ENCODE measurements around the gene ZMYND12. TPM values are rescaled to one million over a fixed set of nuclear protein-coding genes. Genes with fewer than 3 reads are reported as not detected.
"Not testable (repeated sequence)": the region's sequence is repeated elsewhere in the genome, so short reads cannot be mapped to it uniquely, and the experiment has no call there.

ZMYND12 gene
- total RNA-seq, 1 donor from 2014 or later: 0.40 TPM

- Mint-ChIP-seq H3K36me3 (ENCODE audit: unreplicated experiment) (no peaks in the 10 kb centered on the region), H3K27me3 (ENCODE audit: unreplicated experiment) (no peaks in the 10 kb centered on the region), H3K27ac (ENCODE audit: unreplicated experiment) (no peak overlapping the region), H3K4me3 (ENCODE audit: unreplicated experiment) (no peak overlapping the region), H3K9me3 (ENCODE audit: unreplicated experiment) (no peaks in the 10 kb centered on the region), H3K4me1 (ENCODE audit: unreplicated experiment) (no peaks in the 10 kb centered on the region)
- TF ChIP-seq CTCF (IDR thresholded peaks at IDR 0.05): no peak
- DNase-seq (ENCODE audit: extremely low spot score, unreplicated experiment): no peak
These were observed 26.9 kb upstream of the ZMYND12 start for GRCh38 chr1:42482635-42483153.

DNA sequence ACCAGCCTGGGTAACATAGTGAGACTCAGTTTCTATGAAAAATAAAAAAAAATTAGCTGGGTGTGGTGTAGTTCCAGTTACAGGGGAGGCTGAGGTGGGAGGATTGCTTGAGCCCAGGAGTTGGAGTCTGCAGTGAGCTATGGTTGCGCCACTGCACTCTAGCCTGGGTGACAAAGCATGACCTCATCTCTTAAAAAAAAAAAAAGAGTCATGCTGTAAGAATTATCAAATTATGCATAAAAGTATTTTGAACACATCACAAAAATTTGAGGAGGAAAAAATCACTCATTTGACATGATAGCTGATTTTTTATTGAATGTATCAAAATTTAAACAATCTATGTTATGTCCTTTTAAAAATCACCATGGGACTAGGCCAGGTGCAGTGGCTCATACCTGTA, 25.1 kb upstream of the ZMYND12 start:
- Mint-ChIP-seq H3K27me3 (ENCODE audit: unreplicated experiment) (no peaks in the 10 kb centered on the region), H3K36me3 (ENCODE audit: unreplicated experiment) (no peaks in the 10 kb centered on the region), H3K4me3 (ENCODE audit: unreplicated experiment) (no peak overlapping the region), H3K27ac (ENCODE audit: unreplicated experiment) (no peak overlapping the region), H3K4me1 (ENCODE audit: unreplicated experiment) (no peaks in the 10 kb centered on the region), H3K9me3 (ENCODE audit: unreplicated experiment) (no peaks in the 10 kb centered on the region)
- DNase-seq (ENCODE audit: extremely low spot score, unreplicated experiment): no peak
- TF ChIP-seq CTCF (IDR thresholded peaks at IDR 0.05): no peak

- Mint-ChIP-seq H3K36me3 (ENCODE audit: unreplicated experiment) (no peaks in the 10 kb centered on the region), H3K27me3 (ENCODE audit: unreplicated experiment) (no peaks in the 10 kb centered on the region), H3K4me1 (ENCODE audit: unreplicated experiment) (no peaks in the 10 kb centered on the region), H3K27ac (ENCODE audit: unreplicated experiment) (no peak overlapping the region), H3K9me3 (ENCODE audit: unreplicated experiment) (no peaks in the 10 kb centered on the region), H3K4me3 (ENCODE audit: unreplicated experiment) (no peak overlapping the region)
- TF ChIP-seq CTCF (IDR thresholded peaks at IDR 0.05): no peak
- no peak for DNase-seq (ENCODE audit: extremely low spot score, unreplicated experiment)
These were observed 23.8 kb upstream of the ZMYND12 start for GRCh38 chr1:42479621-42480020.

- Mint-ChIP-seq H3K4me3 (ENCODE audit: unreplicated experiment) (no peak overlapping the region), H3K27me3 (ENCODE audit: unreplicated experiment) (no peaks in the 10 kb centered on the region), H3K27ac (ENCODE audit: unreplicated experiment) (no peak overlapping the region), H3K9me3 (ENCODE audit: unreplicated experiment) (no peaks in the 10 kb centered on the region), H3K4me1 (ENCODE audit: unreplicated experiment) (no peaks in the 10 kb centered on the region), H3K36me3 (ENCODE audit: unreplicated experiment) (no peaks in the 10 kb centered on the region)
- no peak for TF ChIP-seq CTCF (IDR thresholded peaks at IDR 0.05)
- no peak for DNase-seq (ENCODE audit: extremely low spot score, unreplicated experiment)
These were observed 22.0 kb upstream of the ZMYND12 start for GRCh38 chr1:42477775-42478174.

GRCh38 chr1:42477354-42477753, 21.5 kb upstream of the ZMYND12 start:
- H3K27ac Mint-ChIP-seq (ENCODE audit: unreplicated experiment); H3K4me3 Mint-ChIP-seq (ENCODE audit: unreplicated experiment); H3K9me3 Mint-ChIP-seq (ENCODE audit: unreplicated experiment); H3K4me1 Mint-ChIP-seq (ENCODE audit: unreplicated experiment); DNase-seq (ENCODE audit: extremely low spot score, unreplicated experiment); H3K36me3 Mint-ChIP-seq (ENCODE audit: unreplicated experiment); H3K27me3 Mint-ChIP-seq (ENCODE audit: unreplicated experiment): not testable (repeated sequence)

- Mint-ChIP-seq H3K27ac (ENCODE audit: unreplicated experiment) (no peak overlapping the region), H3K4me3 (ENCODE audit: unreplicated experiment) (no peak overlapping the region), H3K4me1 (ENCODE audit: unreplicated experiment) (no peaks in the 10 kb centered on the region), H3K27me3 (ENCODE audit: unreplicated experiment) (no peaks in the 10 kb centered on the region), H3K9me3 (ENCODE audit: unreplicated experiment) (no peaks in the 10 kb centered on the region), H3K36me3 (ENCODE audit: unreplicated experiment) (no peaks in the 10 kb centered on the region)
- no peak for DNase-seq (ENCODE audit: extremely low spot score, unreplicated experiment)
- no peak for TF ChIP-seq CTCF (IDR thresholded peaks at IDR 0.05)
These were observed 20.8 kb upstream of the ZMYND12 start for GRCh38 chr1:42476605-42477004.

All from osteocyte (in vitro differentiated cells).